Activated CD4-positive, alpha-beta memory T cell treated with anti-CD3 and anti-CD28 coated beads, Interleukin-2, amount 10 ng/mL, durations not matched to agents 7 days and 5 days (primary cell): ENCODE data around the gene CD93. TPM values are rescaled to one million over a fixed set of nuclear protein-coding genes. Genes with fewer than 3 reads are reported as not detected.

Source experiments
- CTCF ChIA-PET: fragments of 350-600 bp; sonication (Branson Sonifier 250); formaldehyde crosslinking; loops from one replicate; lab custom pipeline; 2021; ENCODE audit warnings: antibody characterized with exemption, inconsistent platforms; lab: Charles Lee
- POLR2A ChIA-PET: fragments of 350-600 bp; sonication (Branson Sonifier 250); formaldehyde crosslinking; loops from one replicate; lab custom pipeline; 2021; ENCODE audit warnings: antibody characterized with exemption; lab: Charles Lee
- DNase-seq: peaks from one replicate; pipeline ENCODE4 v3.0.0-alpha.2; 2020
- H3K27ac Mint-ChIP-seq: one replicate; pipeline ENCODE4 v1.8.0; 2021; ENCODE audit warnings: mild to moderate bottlenecking, mixed read lengths
- H3K27me3 Mint-ChIP-seq: one replicate; pipeline ENCODE4 v1.8.0; 2021; ENCODE audit warnings: mixed read lengths
- H3K36me3 Mint-ChIP-seq: one replicate; pipeline ENCODE4 v1.8.0; 2021; ENCODE audit warnings: low read depth, mixed read lengths
- H3K4me1 Mint-ChIP-seq: one replicate; pipeline ENCODE4 v1.8.0; 2021; ENCODE audit warnings: mixed read lengths
- H3K4me3 Mint-ChIP-seq: one replicate; pipeline ENCODE4 v1.8.0; 2021; ENCODE audit warnings: mild to moderate bottlenecking, mixed read lengths
- H3K9me3 Mint-ChIP-seq: one replicate; pipeline ENCODE4 v1.8.0; 2021; ENCODE audit warnings: mixed read lengths
- total RNA-seq, 2 experiments: library from RNA; stranded (reverse); gene quantifications; one replicate each; pipeline ENCODE4 v1.2.3, GENCODE V29; 2021

The CD93 gene
- total RNA-seq, 2 experiments from 2014 or later: 5.1 to 5.6 TPM

GRCh38 chr20:23092384-23092756 is 6.2 kb upstream of the CD93 start:
- ChIA-PET CTCF (no interaction called here), POLR2A (no interaction called here)
- peaks cover 7% of the 10 kb centered on the region for H3K4me1 Mint-ChIP-seq
- H3K27ac Mint-ChIP-seq: no peak overlapping the region
- no peak overlapping the region for H3K4me3 Mint-ChIP-seq
- H3K9me3 Mint-ChIP-seq: no peaks in the 10 kb centered on the region
- DNase-seq: no peak
- no peaks in the 10 kb centered on the region for H3K36me3 Mint-ChIP-seq
- H3K27me3 Mint-ChIP-seq: peaks cover 10% of the 10 kb centered on the region

- Mint-ChIP-seq H3K9me3 (no peaks in the 10 kb centered on the region), H3K4me1 (peaks cover 13% of the 10 kb centered on the region), H3K27me3 (peaks cover 10% of the 10 kb centered on the region), H3K36me3 (no peaks in the 10 kb centered on the region), H3K4me3 (no peak overlapping the region), H3K27ac (no peak overlapping the region)
- no peak for DNase-seq
- CTCF ChIA-PET: no interaction called here
- POLR2A ChIA-PET: no interaction called here
These were observed 5.7 kb upstream of the CD93 start for GRCh38 chr20:23091721-23092383.

DNA sequence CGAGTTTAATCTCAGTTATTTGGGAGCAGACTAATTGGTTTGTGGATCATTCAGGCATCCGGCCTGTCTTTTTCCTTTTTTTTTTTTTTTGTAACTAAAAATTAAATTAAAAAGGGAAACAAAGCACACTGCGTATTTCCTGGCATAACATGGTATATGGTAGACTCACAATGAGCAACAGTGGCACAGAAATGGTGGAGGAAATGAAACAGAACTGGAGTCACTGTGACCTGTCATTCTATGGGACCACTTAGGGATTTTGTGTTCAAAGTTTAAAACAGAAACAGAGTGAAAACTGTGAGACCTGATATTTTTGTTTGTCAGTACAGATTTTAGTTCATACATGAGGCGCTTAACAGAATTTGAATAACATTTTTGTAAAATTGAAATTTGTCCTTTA is 4.8 kb upstream of the CD93 start:
- Mint-ChIP-seq H3K27ac (no peak overlapping the region), H3K4me3 (no peak overlapping the region), H3K4me1 (peaks cover 21% of the 10 kb centered on the region), H3K9me3 (no peaks in the 10 kb centered on the region), H3K36me3 (no peaks in the 10 kb centered on the region), H3K27me3 (peaks cover 10% of the 10 kb centered on the region)
- ChIA-PET POLR2A (interaction anchor here (0.6 kb wide), 1 partner anchor 558 kb away, joined by 4 read pairs; no protein-coding TSS in a partner anchor), CTCF (interaction anchor here (0.7 kb wide), 1 partner anchor 37 kb away, joined by 4 read pairs; no protein-coding TSS in a partner anchor)
- no peak for DNase-seq

GRCh38 chr20:23090147-23090546 is 4.0 kb upstream of the CD93 start:
- POLR2A ChIA-PET: interaction anchor here (0.6 to 1.4 kb wide), 2 partner anchors 51 to 558 kb away, joined by 3 to 4 read pairs; no protein-coding TSS in a partner anchor
- H3K27ac Mint-ChIP-seq: no peak overlapping the region
- peaks cover 10% of the 10 kb centered on the region for H3K27me3 Mint-ChIP-seq
- no peaks in the 10 kb centered on the region for H3K9me3 Mint-ChIP-seq
- no peak overlapping the region for H3K4me3 Mint-ChIP-seq
- CTCF ChIA-PET: interaction anchor here (0.7 kb wide), 1 partner anchor 37 kb away, joined by 4 read pairs; no protein-coding TSS in a partner anchor
- no peaks in the 10 kb centered on the region for H3K36me3 Mint-ChIP-seq
- H3K4me1 Mint-ChIP-seq: peaks cover 20% of the 10 kb centered on the region
- DNase-seq: no peak

DNA sequence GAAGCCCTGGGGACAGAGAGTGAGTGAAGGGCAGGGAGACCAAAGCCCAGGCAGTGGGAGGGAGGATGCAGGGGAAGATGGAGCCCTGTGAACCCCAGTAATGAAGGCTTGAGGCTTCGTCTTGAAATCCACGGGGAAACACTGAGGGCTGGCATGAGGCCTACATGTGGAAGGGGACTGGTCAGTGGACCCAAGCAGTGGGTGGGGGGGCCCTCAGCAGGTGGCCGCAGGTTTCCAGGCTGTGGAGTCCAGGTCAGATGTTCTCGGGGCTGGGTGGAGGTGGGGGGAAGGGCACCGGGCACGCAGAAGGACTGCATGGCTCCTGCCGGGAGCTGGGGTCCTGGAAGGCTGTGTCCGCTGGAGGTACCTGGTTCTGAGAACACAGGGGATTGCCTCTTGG is 2.7 kb upstream of the CD93 start:
- Mint-ChIP-seq H3K9me3 (no peaks in the 10 kb centered on the region), H3K36me3 (no peaks in the 10 kb centered on the region), H3K27me3 (peaks cover 10% of the 10 kb centered on the region), H3K4me1 (peaks cover 16% of the 10 kb centered on the region), H3K27ac (no peak overlapping the region), H3K4me3 (no peak overlapping the region)
- ChIA-PET POLR2A (interaction anchor here (1.4 kb wide), 1 partner anchor 52 kb away, joined by 3 read pairs; no protein-coding TSS in a partner anchor), CTCF (no interaction called here)
- no peak for DNase-seq

- ChIA-PET POLR2A (no interaction called here), CTCF (no interaction called here)
- Mint-ChIP-seq H3K27me3 (peaks cover 6% of the 10 kb centered on the region), H3K4me3 (no peak overlapping the region), H3K4me1 (peaks cover 20% of the 10 kb centered on the region), H3K27ac (no peak overlapping the region), H3K9me3 (no peaks in the 10 kb centered on the region), H3K36me3 (no peaks in the 10 kb centered on the region)
- no peak for DNase-seq
These were observed 1.6 kb upstream of the CD93 start for GRCh38 chr20:23087587-23088251.

DNA sequence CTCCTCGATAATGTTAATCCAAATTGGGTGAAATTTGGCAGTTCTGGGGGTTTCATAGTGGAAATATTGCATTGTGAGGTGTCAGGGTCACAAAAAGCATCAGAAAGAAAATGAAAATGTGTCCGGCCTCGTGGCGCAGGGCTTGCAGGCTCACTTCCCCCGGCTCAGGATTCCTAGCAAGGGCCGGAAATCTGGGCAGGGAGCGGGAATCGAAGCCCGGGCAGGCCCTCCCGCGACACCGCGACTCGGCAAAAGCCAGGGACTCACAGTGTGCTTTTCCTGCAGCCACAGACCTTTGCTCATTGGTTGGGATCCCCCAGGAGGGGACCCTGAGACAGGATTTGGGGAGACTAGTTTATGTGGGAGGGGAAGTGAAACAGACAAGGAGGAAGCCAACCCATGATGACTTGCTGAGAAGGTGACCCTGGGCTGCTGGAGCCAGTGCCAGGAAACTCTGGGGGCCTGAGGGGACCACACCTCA is 847 bp upstream of the CD93 start:
- CTCF ChIA-PET: interaction anchor here (1.1 to 1.2 kb wide), 2 partner anchors 36 to 263 kb away, joined by 3 to 4 read pairs; no protein-coding TSS in a partner anchor
- Mint-ChIP-seq H3K9me3 (no peaks in the 10 kb centered on the region), H3K27ac (peak overlapping the region; percentile 75), H3K4me3 (no peak overlapping the region), H3K27me3 (peaks cover 8% of the 10 kb centered on the region), H3K36me3 (no peaks in the 10 kb centered on the region), H3K4me1 (peaks cover 24% of the 10 kb centered on the region)
- no peak for DNase-seq
- POLR2A ChIA-PET: interaction anchor here (0.8 to 1.4 kb wide), 4 partner anchors 9 to 58 kb away, joined by 3 to 4 read pairs (median 4); no protein-coding TSS in a partner anchor

GRCh38 chr20:23085436-23086055 is 578 bp downstream of the CD93 start:
- CTCF ChIA-PET: interaction anchor here (1.1 to 1.5 kb wide), 3 partner anchors 35 to 264 kb away, joined by 3 to 5 read pairs (median 4); no protein-coding TSS in a partner anchor
- no peaks in the 10 kb centered on the region for H3K36me3 Mint-ChIP-seq
- POLR2A ChIA-PET: interaction anchor here (1.2 to 1.4 kb wide), 3 partner anchors 10 to 59 kb away, joined by 4 read pairs; no protein-coding TSS in a partner anchor
- H3K9me3 Mint-ChIP-seq: no peaks in the 10 kb centered on the region
- peak overlapping the region; percentile 55 for H3K4me3 Mint-ChIP-seq
- H3K4me1 Mint-ChIP-seq: peaks cover 24% of the 10 kb centered on the region
- no peak for DNase-seq
- peak overlapping the region; percentile 75 for H3K27ac Mint-ChIP-seq
- H3K27me3 Mint-ChIP-seq: peaks cover 11% of the 10 kb centered on the region

GRCh38 chr20:23084845-23085365 is 1.2 kb downstream of the CD93 start:
- H3K9me3 Mint-ChIP-seq: no peaks in the 10 kb centered on the region
- no peaks in the 10 kb centered on the region for H3K36me3 Mint-ChIP-seq
- H3K27me3 Mint-ChIP-seq: peaks cover 9% of the 10 kb centered on the region
- H3K4me3 Mint-ChIP-seq: no peak overlapping the region
- no peak for DNase-seq
- ChIA-PET POLR2A (no interaction called here), CTCF (interaction anchor here (1.5 kb wide), 1 partner anchor 116 kb away, joined by 5 read pairs; no protein-coding TSS in a partner anchor)
- H3K27ac Mint-ChIP-seq: no peak overlapping the region
- peaks cover 24% of the 10 kb centered on the region for H3K4me1 Mint-ChIP-seq

- no peaks in the 10 kb centered on the region for H3K9me3 Mint-ChIP-seq
- CTCF ChIA-PET: no interaction called here
- POLR2A ChIA-PET: no interaction called here
- peak overlapping the region; percentile 24 for H3K4me3 Mint-ChIP-seq
- H3K4me1 Mint-ChIP-seq: peaks cover 24% of the 10 kb centered on the region
- H3K27ac Mint-ChIP-seq: no peak overlapping the region
- peaks cover 9% of the 10 kb centered on the region for H3K27me3 Mint-ChIP-seq
- H3K36me3 Mint-ChIP-seq: no peaks in the 10 kb centered on the region
- no peak for DNase-seq
These were observed 1.8 kb downstream of the CD93 start for GRCh38 chr20:23084282-23084844.

DNA sequence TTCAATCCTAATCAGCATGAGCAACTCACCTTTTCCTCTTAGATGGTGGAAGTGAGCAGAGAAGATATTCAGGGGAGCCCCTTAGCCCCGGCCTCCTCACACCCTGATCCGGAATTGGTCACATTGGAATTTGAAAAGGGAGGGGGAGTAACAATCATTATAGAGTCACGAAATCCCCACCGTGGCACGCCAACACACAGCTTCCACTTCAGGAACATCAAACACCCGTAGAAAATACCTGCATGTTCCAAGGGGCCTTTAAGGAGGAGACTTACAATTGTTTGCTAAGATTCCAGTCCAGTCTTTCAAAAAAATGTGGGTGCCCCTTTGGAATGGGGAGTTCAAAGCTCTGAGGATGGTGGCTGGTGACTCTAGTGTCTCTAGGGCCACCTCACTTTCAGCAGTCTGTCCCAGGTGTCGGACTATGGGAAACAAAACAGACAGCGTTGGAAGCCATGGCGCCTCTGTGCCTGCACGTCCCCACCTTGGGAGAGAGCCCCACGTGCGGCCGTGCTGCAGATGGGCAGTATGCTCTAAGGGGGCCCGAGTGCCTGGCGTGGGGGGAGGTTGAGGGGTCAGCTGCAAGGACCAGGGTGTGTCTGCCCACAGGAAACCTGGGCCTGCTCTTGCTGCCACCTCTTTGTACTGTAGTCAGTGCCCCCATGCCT is 2.4 kb downstream of the CD93 start:
- H3K36me3 Mint-ChIP-seq: no peaks in the 10 kb centered on the region
- H3K27me3 Mint-ChIP-seq: peaks cover 14% of the 10 kb centered on the region
- H3K4me3 Mint-ChIP-seq: peak overlapping the region; percentile 6

More for the DNA sequence above, 2.4 kb downstream of the CD93 start:
- CTCF ChIA-PET: interaction anchor here (1.7 kb wide), 1 partner anchor 32 kb away, joined by 5 read pairs; no protein-coding TSS in a partner anchor
- no peaks in the 10 kb centered on the region for H3K9me3 Mint-ChIP-seq
- POLR2A ChIA-PET: interaction anchor here (1.4 kb wide), 1 partner anchor 266 kb away, joined by 3 read pairs; no protein-coding TSS in a partner anchor
- DNase-seq: no peak
- H3K27ac Mint-ChIP-seq: no peak overlapping the region
- peaks cover 24% of the 10 kb centered on the region for H3K4me1 Mint-ChIP-seq
